HG03521 (cell line): ENCODE measurements around the gene FMN2.
"Not testable (repeated sequence)": the region's sequence is repeated elsewhere in the genome, so short reads cannot be mapped to it uniquely, and the experiment has no call there.

Experiments used
- ATAC-seq: cut with Tn5 transposase; IDR thresholded peaks from one replicate; pipeline ENCODE4 v1.9.1; 2021; ENCODE audit warnings: mild to moderate bottlenecking, moderate library complexity; ENCODE audit not compliant: unreplicated experiment

Gene FMN2

GRCh38 chr1:240413732-240414131 is 322.0 kb downstream of the FMN2 start:
- ATAC-seq, result no peak

- ATAC-seq, result no peak
These were observed 322.6 kb downstream of the FMN2 start for GRCh38 chr1:240414237-240414636.

GRCh38 chr1:240415011-240415410 is 323.3 kb downstream of the FMN2 start:
- ATAC-seq, result not testable (repeated sequence)

GRCh38 chr1:240415532-240415931 is 323.8 kb downstream of the FMN2 start:
- ATAC-seq, result no peak

- ATAC-seq, result no peak
These were observed 325.6 kb downstream of the FMN2 start for GRCh38 chr1:240417317-240417716.

DNA sequence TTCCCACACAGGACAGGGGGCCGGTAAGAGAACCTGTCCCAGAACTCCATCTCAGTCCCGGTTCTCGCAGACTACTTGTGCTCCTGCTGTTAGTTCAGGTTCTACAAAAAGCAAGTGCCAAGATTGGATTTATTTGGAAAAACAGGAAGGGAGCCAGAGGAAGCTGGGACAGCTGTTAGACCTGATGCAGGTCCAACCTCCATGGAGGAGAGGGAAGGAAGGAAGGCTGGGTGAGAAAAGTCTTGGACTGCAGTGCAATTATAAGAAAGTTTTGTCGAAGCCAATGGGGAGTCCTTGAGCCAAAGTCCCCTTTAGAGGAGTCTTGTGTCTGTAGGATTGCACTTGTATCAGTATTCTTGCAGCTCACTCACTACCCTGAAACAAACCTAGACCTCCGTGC is 329.1 kb downstream of the FMN2 start:
- no peak for ATAC-seq

GRCh38 chr1:240423246-240423924 is 331.7 kb downstream of the FMN2 start:
- no peak for ATAC-seq

DNA sequence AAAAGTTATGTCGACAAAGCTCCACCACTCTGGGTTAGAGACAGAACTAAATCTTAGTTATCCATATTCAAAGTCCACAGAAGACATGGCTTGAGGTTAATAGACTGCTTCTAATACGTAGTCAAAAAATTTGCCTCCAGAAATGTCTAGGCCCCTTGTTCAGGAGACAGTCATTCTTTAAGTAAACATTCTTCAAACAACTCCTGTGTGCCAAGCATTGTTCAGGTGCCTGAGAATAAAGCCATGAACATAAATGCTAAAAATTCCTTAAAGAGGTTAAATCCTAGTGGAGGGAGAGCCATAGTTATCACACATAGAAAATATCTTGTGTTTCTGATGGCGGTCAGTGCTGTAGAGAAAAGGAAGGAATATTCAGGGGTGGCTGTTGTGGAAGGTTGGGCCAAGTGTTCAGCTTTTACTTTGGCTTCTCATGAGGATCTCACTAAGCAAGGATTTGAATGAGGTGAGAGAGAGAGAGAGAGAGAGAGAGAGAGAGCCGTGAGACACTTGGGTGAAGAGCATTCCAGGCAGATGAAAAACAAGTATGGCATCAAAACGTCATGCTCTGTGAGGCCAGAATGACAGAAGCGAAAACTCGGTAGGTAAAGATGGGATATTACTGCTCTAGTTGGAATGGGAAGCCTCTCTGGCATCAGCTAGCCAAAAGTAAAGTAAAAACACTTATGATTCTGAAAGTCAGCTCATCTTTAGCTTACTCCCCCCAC is 333.2 kb downstream of the FMN2 start:
- ATAC-seq, result no peak

DNA sequence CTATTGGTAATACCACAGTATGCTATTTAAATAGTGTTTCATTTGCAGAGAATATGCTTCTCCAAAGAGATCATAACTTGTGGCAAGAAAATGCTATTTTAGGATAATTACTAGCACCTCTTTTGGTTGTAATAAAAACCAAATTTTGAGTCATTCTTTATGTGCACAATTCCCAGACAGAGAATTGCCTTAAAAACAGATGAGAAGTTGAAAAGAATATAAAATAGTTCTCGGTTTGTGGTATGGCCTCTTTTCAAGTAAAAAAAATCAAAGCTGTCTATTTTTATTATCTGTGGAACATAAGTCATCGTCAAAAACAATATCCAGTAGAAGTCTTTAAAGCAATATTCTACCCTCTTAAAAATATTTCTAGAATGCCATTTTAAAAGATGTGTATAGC is 334.4 kb downstream of the FMN2 start:
- ATAC-seq, result no peak

GRCh38 chr1:240435996-240436566 is 344.4 kb downstream of the FMN2 start:
- no peak for ATAC-seq

DNA sequence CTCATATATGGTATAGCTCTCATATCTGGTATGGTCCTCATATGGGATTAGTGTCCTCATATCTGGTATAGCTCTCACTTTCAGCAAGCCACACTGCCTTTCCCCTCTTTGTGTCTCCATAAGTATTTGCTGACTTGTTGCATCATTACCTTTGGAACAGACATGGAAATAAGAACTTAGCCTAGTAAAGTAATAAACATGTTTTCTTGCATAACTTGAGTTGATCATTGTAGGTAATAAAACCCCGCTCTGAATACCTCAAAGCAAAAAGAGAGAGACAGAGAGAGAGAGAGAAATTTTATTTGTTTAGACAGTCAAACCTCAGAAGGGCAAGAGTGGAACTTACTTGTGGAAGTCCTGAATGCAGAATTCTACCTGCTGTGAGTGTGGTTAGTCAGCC is 350.0 kb downstream of the FMN2 start:
- ATAC-seq, result no peak

GRCh38 chr1:240445369-240445768 is 353.7 kb downstream of the FMN2 start:
- ATAC-seq, result no peak

- no peak for ATAC-seq
These were observed 363.6 kb downstream of the FMN2 start for GRCh38 chr1:240455228-240455821.

GRCh38 chr1:240457203-240457602 is 365.5 kb downstream of the FMN2 start:
- ATAC-seq, result no peak

- no peak for ATAC-seq
These were observed 370.6 kb downstream of the FMN2 start for GRCh38 chr1:240462277-240462676.

DNA sequence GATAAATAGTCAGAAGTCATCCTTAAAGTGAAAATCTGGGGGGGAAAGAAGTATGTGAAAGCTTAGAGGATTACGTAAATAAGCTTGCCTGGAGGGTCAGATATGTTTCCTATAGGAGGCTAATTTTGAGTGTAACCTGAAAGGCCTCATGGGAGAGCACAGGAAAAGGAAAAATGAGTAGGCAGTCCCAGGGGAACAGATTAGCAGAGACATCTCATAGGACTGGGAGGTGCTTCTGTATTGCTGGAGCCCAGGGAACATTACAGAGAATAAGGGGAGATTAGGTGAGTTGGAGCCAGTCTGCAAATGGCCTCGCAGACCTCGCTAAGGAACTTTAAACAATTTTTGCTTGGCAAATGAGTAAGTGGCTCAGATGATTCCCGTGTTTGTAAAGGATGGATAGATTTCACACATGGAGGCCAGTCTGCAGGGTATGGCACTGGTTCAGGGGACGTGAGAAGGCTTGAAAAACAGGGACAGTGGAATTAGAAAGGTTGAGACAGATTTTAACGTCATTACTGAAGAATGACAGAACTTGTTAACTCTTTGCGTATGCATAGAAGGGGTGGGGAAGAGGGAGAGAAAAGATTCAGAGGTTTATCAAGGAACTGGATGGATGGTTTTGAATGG is 371.2 kb downstream of the FMN2 start:
- ATAC-seq, result no peak

- no peak for ATAC-seq
These were observed 372.4 kb downstream of the FMN2 start for GRCh38 chr1:240464099-240464498.

DNA sequence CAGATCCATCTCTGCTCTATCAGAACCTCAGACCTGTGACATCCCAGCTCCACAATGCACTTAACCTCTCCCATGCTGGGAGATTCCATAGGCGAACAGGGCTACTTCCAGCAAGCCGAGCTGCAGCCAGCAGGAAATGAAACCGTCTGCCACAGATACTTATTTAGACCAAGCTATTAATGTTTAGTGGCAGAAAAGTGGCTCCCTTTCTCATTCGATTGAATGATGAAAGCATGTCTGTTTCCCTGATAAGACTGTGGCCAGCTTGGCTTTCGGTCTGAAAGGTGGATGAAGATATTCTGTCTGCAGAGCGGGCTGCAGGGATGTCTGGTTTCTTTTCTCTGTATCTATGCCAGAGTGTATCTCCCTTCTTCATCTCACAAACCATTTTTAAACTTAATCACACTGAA is 373.9 kb downstream of the FMN2 start:
- ATAC-seq, result no peak

DNA sequence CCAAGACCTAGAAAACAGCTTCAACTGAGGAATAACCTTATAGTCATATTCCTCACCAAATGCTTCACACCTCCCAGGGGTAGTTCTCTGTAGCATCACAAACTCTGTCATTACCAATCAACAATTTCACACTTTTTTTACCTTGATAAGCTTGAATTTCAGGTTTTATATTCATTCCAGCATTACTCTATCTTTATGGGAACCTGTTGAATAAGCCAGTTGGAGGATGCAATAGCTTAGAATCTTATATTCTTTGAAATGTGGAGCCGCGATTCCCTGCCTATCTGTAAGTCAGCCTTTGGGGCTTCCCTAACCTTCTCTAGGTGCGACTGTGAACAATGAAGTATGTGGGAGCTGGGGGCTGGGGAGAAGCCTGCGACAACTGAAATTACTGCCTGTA is 374.8 kb downstream of the FMN2 start:
- ATAC-seq, result no peak

- no peak for ATAC-seq
These were observed 376.2 kb downstream of the FMN2 start for GRCh38 chr1:240467895-240468294.

- ATAC-seq, result no peak
These were observed 377.0 kb downstream of the FMN2 start for GRCh38 chr1:240468656-240469055.
